Ascending aorta (tissue), 2 donors: ENCODE results near the gene LGI1. TPM values are rescaled to one million over a fixed set of nuclear protein-coding genes. Genes with fewer than 3 reads are reported as not detected.

Experiments used
- DNase-seq, 2 donors: peaks; one replicate each; pipeline ENCODE4 v3.0.0-alpha.2; 2019; ENCODE audit warnings: low spot score in 2 of 2
- H3K27ac ChIP-seq, 2 donors: fragments of 200-600 bp; sonication (generic); one replicate each; pipeline ENCODE4 v1.5.1; 2016 to 2017; ENCODE audit warnings: mild to moderate bottlenecking in 1 of 2
- H3K27me3 ChIP-seq: fragments of 200-600 bp; sonication (generic); one replicate; pipeline ENCODE4 v1.5.1; 2017
- H3K36me3 ChIP-seq, 2 donors: fragments of 200-600 bp; sonication (generic); one replicate each; pipeline ENCODE4 v1.5.1; 2016
- H3K4me1 ChIP-seq, 2 donors: fragments of 200-600 bp; sonication (generic); one replicate each; pipeline ENCODE4 v1.5.1; 2016 to 2017; ENCODE audit warnings: mild to moderate bottlenecking in 1 of 2
- H3K4me3 ChIP-seq, 2 donors: fragments of 200-600 bp; sonication (generic); one replicate each; pipeline ENCODE4 v1.5.1; 2016 to 2017; ENCODE audit warnings: mild to moderate bottlenecking in 1 of 2
- H3K9me3 ChIP-seq, 2 donors: fragments of 200-600 bp; sonication (generic); one replicate each; pipeline ENCODE4 v1.5.1; 2016
- intact Hi-C: fragments of 100-400 bp; cut with DNase I; formaldehyde crosslinking; loops from one replicate; pipeline ENCODE4 v1.15.1; 2023
- total RNA-seq: library from RNA; depleted of rRNA; stranded (reverse); fragments of >200 nt; gene quantifications from one replicate; pipeline ENCODE4 v1.1.0, GENCODE V29; 2016
- TF ChIP-seq, protein P1 (sequence below), 3 experiments: fragments of 200-600 bp in 2 of 3; fragments of 450-650 bp in 1 of 3; sonication (generic) in 2 of 3; IDR thresholded peaks; one replicate each; pipeline ENCODE4 v1.5.1; 2016 to 2019; ENCODE audit warnings: antibody characterized with exemption in 3 of 3, mild to moderate bottlenecking in 1 of 3, moderate library complexity in 1 of 3

Gene LGI1
- total RNA-seq, 1 donor from 2014 or later: not detected

DNA sequence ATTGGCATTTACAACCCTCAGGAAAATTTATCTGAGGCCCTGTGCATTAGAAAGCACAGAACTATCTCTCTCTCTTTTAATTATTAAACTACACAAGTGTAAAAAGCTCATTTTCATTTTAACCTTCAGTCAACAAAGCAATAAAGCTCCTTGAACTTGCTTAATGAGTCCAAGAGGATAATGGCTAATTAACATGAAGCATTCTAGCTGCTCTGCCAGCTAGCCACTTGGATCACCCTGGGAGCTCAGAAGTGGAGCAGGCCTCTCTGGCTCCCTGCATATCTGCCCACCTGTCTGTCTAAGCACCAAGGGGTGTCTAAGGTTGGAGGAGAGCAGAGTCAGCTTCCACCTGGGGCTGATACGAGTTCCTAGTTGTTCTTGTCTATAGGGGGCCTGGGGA, 80.1 kb downstream of the LGI1 start:
- Histone ChIP-seq H3K27me3 (no peaks in the 10 kb centered on the region), H3K36me3 (no peaks in the 10 kb centered on the region), H3K4me3 (no peak overlapping the region), H3K4me1 (no peaks in the 10 kb centered on the region), H3K9me3 (peaks cover 0 to 7% of the 10 kb centered on the region in 2 donors), H3K27ac (no peak overlapping the region)
- intact Hi-C loops: no loop called here
- TF ChIP-seq, protein P1, sequence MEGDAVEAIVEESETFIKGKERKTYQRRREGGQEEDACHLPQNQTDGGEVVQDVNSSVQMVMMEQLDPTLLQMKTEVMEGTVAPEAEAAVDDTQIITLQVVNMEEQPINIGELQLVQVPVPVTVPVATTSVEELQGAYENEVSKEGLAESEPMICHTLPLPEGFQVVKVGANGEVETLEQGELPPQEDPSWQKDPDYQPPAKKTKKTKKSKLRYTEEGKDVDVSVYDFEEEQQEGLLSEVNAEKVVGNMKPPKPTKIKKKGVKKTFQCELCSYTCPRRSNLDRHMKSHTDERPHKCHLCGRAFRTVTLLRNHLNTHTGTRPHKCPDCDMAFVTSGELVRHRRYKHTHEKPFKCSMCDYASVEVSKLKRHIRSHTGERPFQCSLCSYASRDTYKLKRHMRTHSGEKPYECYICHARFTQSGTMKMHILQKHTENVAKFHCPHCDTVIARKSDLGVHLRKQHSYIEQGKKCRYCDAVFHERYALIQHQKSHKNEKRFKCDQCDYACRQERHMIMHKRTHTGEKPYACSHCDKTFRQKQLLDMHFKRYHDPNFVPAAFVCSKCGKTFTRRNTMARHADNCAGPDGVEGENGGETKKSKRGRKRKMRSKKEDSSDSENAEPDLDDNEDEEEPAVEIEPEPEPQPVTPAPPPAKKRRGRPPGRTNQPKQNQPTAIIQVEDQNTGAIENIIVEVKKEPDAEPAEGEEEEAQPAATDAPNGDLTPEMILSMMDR (IDR thresholded peaks at IDR 0.05): no peak
- DNase-seq: no peak

DNA sequence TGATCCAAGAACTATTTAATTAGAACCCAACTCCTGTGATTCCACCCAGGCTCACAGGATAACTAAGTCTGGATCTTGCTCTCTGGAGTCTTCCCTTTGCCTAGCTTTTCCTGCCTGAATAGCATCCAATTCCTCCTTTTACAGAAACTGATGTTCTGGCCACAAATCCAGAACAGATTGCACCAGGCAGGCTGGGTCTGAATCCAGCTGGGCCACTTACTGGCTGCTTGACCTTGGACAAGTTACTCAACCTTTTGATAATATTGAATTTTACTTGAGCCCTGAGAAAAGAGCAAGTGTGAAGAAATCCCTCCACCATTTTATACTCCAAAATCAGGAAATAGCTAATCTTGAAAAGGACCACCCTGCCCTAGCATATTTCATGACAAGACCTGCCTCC, 80.5 kb downstream of the LGI1 start:
- Histone ChIP-seq H3K4me1 (no peaks in the 10 kb centered on the region), H3K4me3 (no peak overlapping the region), H3K36me3 (no peaks in the 10 kb centered on the region), H3K27me3 (no peaks in the 10 kb centered on the region), H3K9me3 (peaks cover 0 to 5% of the 10 kb centered on the region in 2 donors), H3K27ac (no peak overlapping the region)
- intact Hi-C loops: no loop called here
- TF ChIP-seq, protein P1 (IDR thresholded peaks at IDR 0.05): no peak
- no peak for DNase-seq

DNA sequence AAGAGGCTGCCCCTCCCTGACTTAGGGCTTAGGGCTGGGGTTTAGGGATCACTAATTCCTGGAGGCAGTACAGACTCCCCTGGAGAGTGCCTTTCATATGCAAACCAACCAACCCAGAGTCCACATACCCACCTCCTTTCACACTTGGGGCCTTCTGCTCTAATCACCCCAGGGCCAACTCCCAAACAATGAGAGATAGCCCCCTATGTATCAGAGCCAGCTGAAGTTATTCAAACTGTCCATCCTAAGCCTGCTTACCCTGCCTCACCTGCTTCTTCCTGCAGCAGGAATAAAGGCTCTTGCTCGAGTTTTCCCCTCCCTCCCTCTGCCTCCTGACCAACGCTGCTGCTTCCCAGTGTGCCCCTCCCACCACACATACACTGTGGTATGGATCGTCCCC, 84.2 kb downstream of the LGI1 start:
- TF ChIP-seq, protein P1 (IDR thresholded peaks at IDR 0.05): no peak
- Histone ChIP-seq H3K27me3 (no peaks in the 10 kb centered on the region), H3K4me3 (no peak overlapping the region), H3K9me3 (no peaks in the 10 kb centered on the region), H3K27ac (no peak overlapping the region), H3K36me3 (no peaks in the 10 kb centered on the region), H3K4me1 (no peaks in the 10 kb centered on the region)
- no peak for DNase-seq
- intact Hi-C loops: no loop called here

DNA sequence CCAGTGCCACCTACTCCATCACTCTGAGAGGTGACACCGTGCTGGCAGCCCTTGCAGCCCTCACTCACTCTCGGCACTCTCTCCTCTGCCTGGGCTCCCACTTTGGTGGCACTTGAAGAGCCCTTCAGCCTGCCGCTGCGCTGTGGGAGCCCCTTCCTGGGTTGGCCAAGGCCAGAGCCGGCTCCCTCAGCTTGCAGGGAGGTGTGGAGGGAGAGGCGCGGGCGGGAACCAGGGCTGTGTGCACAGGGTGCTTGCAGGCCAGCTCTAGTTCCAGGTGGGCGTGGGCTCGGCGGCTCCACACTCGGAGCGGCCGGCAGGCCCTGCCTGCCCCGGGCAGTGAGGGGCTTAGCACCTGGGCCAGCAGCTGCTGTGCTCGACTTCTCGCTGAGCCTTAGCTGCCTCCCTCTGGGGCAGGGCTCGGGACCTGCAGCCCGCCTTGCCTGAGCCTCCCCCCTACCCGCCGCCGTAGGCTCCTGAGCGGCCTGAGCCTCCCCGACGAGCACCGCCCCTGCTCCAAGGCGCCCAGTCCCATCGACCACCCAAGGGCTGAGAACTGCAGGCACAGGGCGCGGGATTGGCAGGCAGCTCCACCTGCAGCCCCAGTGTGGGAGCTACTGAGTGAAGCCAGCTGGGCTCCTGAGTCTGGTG, 87.4 kb downstream of the LGI1 start:
- no peaks in the 10 kb centered on the region for H3K9me3 ChIP-seq
- no peak overlapping the region for H3K4me3 ChIP-seq
- TF ChIP-seq, protein P1 (IDR thresholded peaks at IDR 0.05): no peak
- DNase-seq: no peak
- intact Hi-C loops: no loop called here
- no peak overlapping the region for H3K27ac ChIP-seq
- no peaks in the 10 kb centered on the region for H3K4me1 ChIP-seq
- H3K36me3 ChIP-seq: no peaks in the 10 kb centered on the region
- H3K27me3 ChIP-seq: no peaks in the 10 kb centered on the region

Other genes with a start within 250 kb of the LGI1 start
- not detected for gene FFAR4, start 191.3 kb upstream of the LGI1 start, total RNA-seq
- gene RBP4, start 156.7 kb upstream of the LGI1 start, total RNA-seq: 58.0 TPM
- not detected for gene PDE6C, start 145.4 kb upstream of the LGI1 start, total RNA-seq
- 1.7 TPM for gene FRA10AC1, start 55.3 kb upstream of the LGI1 start, total RNA-seq
- gene SLC35G1, start 136.0 kb downstream of the LGI1 start, total RNA-seq: 3.7 TPM
- 3.8 TPM for gene PLCE1, start 236.0 kb downstream of the LGI1 start, total RNA-seq